ENCODE measurements around the gene SYCE3.
"Not testable (repeated sequence)": the region's sequence is repeated elsewhere in the genome, so short reads cannot be mapped to it uniquely, and the experiment has no call there.

The SYCE3 gene, protein sequence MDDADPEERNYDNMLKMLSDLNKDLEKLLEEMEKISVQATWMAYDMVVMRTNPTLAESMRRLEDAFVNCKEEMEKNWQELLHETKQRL

GRCh38 chr22:50562523-50563412 lies at the start of gene SYCE3:
SYCE3 (minus strand) TSS chr22:50562919; CDS start chr22:50556405, 6,514 bp downstream.
- DNase-seq = peak; percentile 96

DNA sequence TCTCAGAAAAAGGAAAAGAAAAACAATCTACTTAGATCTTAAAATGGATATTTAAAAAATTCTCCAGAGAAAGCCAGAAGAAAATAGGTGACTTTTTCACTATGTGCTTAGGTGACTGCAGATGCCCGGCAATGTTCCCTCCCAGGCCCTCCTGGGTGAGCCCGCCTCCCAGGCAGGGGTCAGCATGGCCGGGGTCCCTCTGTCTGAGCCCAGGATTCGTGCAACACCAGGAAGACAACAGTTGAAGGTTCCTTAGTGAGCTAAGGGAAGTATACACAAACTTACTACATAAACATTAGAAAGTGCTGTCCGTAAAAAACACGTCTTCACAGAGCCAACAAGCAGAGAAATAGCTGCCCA lies 49.4 kb upstream of the SYCE3 start:
- no peak for DNase-seq

GRCh38 chr22:50611341-50612060 lies 48.8 kb upstream of the SYCE3 start:
- no peak for DNase-seq

GRCh38 chr22:50610581-50610980 lies 47.9 kb upstream of the SYCE3 start:
- no peak for DNase-seq

DNA sequence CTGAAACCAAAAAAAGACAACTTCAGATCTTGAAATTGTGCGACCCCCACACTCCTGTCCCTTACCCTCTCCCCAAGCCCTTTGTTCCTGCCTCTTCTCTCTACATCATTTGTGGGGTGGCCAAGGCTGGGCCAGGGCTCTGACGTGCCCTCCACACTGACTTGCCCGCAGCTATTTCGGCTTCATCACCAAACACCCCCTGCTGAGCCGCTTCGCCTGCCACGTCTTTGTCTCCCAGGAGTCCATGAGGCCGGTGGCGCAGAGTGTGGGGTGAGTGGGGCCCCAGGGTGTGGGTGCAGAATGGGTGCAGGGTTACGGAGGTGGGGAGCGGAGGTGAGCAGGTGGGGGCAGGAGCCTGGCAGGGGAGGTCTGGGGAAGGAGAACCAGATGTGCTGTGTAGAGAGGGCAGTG lies 47.3 kb upstream of the SYCE3 start:
- DNase-seq = no peak

DNA sequence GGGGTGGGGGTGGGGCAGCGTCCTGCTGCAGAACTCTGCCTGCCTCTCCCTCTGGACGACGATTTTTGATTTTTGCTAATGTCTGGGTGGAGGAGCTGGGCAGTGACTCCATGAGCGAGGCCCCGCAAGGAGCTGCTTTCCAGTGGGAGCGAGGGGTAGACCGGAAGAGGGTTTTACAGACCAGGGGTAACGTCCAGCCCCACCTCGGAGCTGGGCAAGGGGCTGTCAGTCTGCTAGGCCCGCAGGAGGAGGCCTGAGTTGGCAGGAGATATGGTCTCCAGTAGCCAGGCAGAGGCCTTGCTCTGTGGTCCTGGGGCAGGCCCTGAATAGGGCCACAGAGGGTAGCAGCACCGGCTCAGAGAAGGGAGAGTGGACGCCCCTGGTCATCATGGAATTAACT lies 46.9 kb upstream of the SYCE3 start:
- no peak for DNase-seq

GRCh38 chr22:50608996-50609395 lies 46.3 kb upstream of the SYCE3 start:
- no peak for DNase-seq

DNA sequence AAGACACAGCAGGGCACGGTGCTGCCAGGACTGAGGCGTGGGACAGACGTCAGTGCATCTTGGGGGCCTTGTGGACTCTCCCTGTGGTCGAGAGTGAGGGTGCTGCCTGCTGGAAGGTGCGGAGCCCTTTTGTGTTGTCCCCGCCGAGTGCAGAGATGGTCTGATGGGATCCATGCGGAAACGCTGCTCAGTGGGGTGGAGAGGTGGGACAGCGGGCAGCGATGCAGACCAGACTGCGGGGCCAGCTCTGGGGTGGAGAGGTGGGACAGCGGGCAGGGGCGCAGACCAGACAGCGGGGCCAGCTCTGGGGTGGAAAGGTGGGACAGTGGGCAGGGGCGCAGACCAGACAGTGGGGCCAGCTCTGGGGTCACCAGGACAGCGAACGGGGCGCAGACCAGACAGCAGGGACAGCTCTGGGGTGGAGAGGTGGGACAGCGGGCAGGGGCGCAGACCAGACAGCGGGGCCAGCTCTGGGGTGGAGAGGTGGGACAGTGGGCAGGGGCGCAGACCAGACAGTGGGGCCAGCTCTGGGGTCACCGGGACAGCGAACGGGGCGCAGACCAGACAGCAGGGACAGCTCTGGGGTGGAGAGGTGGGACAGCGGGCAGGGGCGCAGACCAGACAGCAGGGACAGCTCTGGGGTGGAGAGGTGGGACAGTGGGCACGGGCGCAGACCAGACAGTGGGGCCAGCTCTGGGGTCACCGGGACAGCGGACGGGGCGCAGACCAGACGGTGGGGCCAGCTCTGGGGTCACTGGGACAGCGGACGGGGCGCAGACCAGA lies 45.5 kb upstream of the SYCE3 start:
- DNase-seq = not testable (repeated sequence)

DNA sequence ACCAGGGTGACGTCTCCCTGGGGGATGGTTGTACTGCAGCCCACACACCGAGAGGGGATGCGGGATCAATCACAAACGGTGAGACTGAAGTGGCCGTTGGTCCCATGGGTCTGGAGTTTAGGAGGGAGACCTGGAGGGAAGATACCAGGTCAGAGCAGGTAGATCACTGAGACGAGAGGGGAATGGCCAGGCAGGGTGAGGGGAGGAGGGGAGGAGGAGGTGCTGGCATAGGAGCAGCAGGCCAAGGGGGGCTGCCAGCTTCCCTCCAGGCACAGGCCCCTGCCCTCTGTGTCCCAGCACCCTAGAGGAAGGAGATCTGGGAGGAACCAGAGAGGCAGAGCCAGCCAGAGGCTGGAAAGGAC lies 44.9 kb upstream of the SYCE3 start:
- no peak for DNase-seq

GRCh38 chr22:50606946-50607658 lies 44.4 kb upstream of the SYCE3 start:
- DNase-seq = no peak

DNA sequence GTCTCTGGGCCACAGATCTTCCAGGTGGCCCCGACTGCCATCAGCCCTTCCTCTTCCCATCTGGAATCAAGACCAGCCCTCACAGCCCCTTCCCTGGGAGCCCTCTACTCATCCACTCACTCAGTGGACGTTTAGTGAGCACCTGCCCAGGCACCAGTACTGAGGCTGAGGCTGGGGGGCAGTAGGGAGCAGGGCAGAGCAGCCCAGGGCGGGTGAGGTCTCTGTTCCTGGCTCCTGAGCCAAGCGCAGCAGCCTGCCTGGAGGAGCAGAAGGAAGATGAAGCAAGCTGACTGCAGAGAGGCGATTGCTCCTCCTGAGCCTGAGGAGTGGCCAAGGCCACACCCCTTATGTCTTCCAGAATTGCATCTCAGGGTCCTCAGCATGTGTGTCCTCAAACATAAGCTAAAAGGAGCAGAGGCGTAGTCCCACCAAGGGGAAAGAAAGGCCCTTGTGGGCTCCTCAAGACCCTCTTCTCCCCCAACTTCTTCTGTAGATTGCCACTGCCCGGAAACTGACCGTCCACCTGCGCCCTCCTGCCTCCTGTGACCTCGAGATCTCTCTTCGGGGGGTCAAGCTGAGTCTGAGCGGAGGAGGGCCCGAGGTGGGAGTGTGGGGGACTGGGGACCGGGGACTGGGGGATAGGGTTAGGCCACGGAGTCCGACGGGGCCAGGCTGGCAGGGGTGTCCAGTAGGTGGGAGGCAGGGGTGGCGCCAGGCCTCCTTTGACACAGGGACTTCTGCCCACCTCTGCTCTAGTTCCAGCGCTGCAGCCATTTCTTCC lies 43.6 kb upstream of the SYCE3 start:
- no peak for DNase-seq

DNA sequence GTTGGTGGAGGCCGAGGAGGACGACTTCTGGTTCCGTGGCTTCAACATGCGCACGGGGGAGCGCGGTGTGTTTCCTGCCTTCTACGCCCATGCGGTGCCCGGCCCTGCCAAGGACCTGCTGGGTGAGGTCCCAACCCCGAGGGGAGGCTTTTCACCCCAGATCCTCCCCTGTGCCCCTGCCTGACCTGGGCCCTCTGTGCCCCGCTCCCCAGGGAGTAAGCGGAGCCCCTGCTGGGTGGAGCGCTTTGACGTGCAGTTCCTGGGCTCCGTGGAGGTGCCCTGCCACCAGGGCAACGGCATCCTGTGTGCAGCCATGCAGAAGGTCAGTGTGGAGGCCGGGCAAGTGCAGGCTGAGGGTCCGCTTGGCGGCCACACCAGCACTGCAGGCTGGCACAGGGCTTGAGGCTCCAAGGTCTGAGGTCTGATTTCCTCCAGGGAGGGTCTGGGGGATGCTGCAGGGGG lies 42.9 kb upstream of the SYCE3 start:
- no peak for DNase-seq

DNA sequence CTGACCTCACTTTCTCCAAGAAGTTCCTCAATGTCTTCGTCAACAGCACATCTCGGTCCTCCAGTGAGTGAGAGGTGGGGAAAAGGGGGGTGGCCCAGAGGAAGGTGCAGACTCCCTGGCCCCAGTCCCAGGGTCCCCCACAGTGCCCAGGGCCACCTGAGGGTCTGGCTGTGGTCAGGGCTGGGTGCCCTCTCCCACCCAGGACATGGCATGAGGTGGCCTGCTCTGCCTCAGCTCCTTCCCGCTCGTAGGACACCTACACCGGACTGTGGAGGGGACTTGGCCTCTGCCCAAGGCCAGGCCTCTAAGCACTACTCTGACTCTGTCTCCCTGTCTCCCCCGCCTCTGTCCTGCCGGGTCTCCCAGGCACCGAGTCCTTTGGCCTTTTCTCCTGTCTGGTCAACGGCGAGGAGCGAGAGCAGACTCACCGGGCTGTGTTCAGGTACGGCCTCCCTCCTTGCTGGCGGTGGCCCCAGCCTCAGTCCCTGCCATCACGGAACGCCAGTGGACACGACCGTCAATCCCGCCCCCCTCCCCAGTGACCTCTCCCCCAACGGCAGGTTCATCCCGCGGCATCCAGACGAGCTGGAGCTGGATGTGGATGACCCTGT lies 42.4 kb upstream of the SYCE3 start:
- DNase-seq = no peak

GRCh38 chr22:50604256-50605001 lies 41.7 kb upstream of the SYCE3 start:
- DNase-seq = no peak

GRCh38 chr22:50603511-50604255 lies 41.0 kb upstream of the SYCE3 start:
- no peak for DNase-seq

DNA sequence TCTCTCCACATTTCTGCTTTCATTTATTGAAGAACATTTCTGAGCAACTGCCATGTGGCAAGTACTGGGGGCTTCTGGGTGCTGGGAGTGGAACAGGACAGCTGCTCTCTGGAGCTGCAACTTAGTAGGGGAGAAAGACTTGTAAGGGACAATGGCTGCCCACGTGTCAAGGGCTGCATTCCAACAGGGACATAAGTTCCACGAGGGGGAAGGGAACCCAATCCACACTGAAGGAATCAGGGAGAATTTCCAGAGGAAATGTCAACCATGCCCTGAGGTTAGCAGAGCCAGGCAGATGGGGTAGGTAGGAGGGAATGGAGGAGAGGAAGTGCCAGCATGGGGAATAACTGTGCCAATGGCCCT lies 39.6 kb upstream of the SYCE3 start:
- no peak for DNase-seq

DNA sequence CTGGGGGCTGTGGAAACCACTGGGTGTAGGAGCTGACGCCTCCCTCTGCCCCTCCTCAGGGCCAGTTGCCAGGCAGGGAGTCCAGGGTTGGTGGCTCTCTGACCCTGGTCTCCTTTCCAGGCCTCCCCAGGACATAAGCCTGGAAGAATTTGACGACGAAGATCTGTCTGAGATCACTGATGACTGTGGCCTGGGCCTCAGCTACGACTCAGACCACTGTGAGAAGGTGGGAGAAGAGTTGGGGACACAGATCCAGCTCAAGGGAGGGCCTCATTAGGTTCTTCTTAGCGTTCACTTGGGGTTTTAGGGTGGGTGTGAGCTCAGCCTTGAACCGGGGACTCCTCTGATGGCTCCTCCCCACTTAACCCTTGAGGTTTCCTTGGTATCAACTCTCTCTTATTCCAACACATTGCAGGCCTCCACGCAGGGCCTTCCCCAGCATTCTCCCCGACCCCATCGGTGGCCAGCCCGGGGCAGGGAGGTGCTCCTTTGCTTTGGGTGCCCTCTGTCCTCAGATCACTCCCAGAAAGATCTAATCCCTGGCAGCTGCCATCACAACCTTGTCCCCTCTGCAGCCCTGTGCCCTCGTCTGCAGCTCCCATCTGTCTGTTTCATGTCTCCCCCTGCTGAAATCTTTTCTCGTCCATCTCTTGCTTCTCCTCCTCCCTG lies 39.1 kb upstream of the SYCE3 start:
- DNase-seq = no peak

- no peak for DNase-seq
Measured at GRCh38 chr22:50600967-50601668, 38.4 kb upstream of the SYCE3 start.

DNA sequence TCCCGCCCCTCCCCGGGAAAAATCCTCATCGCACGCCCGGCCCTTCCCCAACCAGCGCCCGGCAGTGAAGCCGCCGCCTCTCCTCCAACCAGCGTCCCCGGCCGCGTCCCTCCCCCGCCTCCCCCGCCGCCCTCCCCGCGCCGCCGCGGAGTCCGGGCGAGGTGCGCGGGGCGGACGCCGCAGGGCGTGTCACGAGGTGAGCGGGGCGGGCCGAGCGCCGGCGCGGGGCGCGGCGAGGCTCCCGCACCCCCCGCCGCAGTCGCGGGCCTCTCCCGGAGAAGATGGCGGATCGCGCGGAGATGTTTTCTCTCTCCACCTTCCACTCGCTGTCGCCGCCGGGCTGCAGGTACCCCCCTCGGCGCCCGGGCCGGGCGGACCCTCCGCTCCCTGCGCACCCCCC lies 37.8 kb upstream of the SYCE3 start, which contains the start of gene MAPK8IP2:
MAPK8IP2 (plus strand) TSS at position 256 of the 400 bp plus-strand sequence; CDS start at position 282, 26 bp downstream.
- DNase-seq = no peak
